Osteocyte (in vitro differentiated cells): Measurements from ENCODE around the gene GGT6. TPM values are rescaled to one million over a fixed set of nuclear protein-coding genes. Genes with fewer than 3 reads are reported as not detected.

Source experiments
- DNase-seq: peaks from one replicate; pipeline ENCODE4 v3.0.0; 2021; ENCODE audit warnings: mixed read lengths; ENCODE audit not compliant: unreplicated experiment; ENCODE audit errors: extremely low spot score
- H3K27ac Mint-ChIP-seq: one replicate; pipeline ENCODE4 v1.8.0; 2021; ENCODE audit warnings: mild to moderate bottlenecking, mixed read lengths; ENCODE audit not compliant: unreplicated experiment
- H3K27me3 Mint-ChIP-seq: one replicate; pipeline ENCODE4 v1.8.0; 2021; ENCODE audit warnings: mixed read lengths; ENCODE audit not compliant: unreplicated experiment
- H3K36me3 Mint-ChIP-seq: one replicate; pipeline ENCODE4 v1.8.0; 2021; ENCODE audit warnings: mixed read lengths; ENCODE audit not compliant: unreplicated experiment
- H3K4me1 Mint-ChIP-seq: one replicate; pipeline ENCODE4 v1.8.0; 2021; ENCODE audit warnings: mixed read lengths; ENCODE audit not compliant: unreplicated experiment
- H3K4me3 Mint-ChIP-seq: one replicate; pipeline ENCODE4 v1.8.0; 2021; ENCODE audit warnings: mild to moderate bottlenecking, moderate library complexity, mixed read lengths; ENCODE audit not compliant: unreplicated experiment
- H3K9me3 Mint-ChIP-seq: one replicate; pipeline ENCODE4 v1.8.0; 2021; ENCODE audit warnings: mixed read lengths; ENCODE audit not compliant: unreplicated experiment
- total RNA-seq: library from RNA; stranded (reverse); gene quantifications from 2 replicates; pipeline ENCODE4 v1.2.1, GENCODE V29; 2021
- TF ChIP-seq, protein P1 (sequence below): fragments of 200-600 bp; sonication (generic); IDR thresholded peaks from 2 replicates; pipeline ENCODE4 v1.5.0; 2021; ENCODE audit warnings: antibody characterized with exemption, mild to moderate bottlenecking, moderate library complexity

GGT6 gene
- total RNA-seq, 1 donor from 2014 or later: not detected

DNA sequence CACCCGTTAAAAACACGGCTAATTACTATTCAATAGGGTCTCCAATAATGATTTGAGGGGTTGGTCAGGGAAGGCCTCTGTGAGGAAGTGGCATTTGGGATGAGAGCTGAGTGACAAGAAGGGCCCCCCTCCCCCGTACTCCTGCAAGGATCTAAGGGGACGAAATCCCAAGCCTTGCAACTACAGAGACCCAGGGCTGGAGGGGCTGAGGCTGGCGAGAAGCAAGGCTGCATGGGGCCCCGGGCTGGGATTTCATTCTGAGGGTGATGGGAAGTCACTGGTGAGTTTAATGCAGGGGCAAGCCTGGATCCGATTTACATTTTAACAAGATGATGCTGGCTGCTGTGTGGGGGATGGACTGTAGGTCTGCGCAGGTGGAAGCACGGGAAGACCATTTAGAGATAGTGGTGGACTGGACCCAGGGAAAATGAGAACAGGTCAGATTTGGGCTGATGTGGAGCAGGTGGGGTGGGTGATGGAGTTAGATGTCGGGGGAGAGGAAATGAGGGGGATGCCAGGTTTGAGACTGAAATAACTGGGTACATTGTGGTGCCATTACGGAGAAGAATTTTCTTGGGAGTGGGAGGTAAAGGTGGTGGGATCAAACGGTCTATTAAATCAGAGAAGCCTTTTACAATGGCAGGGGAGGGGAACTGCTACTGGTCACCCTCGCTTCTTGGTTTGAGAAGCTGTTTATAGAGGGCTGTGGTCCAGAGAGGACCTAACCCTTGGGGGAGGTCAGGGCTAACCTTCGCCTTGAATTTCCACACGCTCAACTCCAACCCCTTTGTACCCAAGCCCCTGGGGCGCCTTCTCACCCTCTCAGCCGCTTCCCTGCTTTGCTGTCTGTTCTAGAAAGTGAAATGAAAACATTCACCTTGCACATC, 4.3 kb downstream of the GGT6 start:
- Mint-ChIP-seq H3K4me1 (peaks cover 25% of the 10 kb centered on the region), H3K4me3 (peak overlapping the region; percentile 91), H3K27me3 (peaks cover 3% of the 10 kb centered on the region), H3K36me3 (peaks cover 10% of the 10 kb centered on the region), H3K9me3 (no peaks in the 10 kb centered on the region), H3K27ac (peak overlapping the region; percentile 93)
- no peak for DNase-seq
- TF ChIP-seq, protein P1, sequence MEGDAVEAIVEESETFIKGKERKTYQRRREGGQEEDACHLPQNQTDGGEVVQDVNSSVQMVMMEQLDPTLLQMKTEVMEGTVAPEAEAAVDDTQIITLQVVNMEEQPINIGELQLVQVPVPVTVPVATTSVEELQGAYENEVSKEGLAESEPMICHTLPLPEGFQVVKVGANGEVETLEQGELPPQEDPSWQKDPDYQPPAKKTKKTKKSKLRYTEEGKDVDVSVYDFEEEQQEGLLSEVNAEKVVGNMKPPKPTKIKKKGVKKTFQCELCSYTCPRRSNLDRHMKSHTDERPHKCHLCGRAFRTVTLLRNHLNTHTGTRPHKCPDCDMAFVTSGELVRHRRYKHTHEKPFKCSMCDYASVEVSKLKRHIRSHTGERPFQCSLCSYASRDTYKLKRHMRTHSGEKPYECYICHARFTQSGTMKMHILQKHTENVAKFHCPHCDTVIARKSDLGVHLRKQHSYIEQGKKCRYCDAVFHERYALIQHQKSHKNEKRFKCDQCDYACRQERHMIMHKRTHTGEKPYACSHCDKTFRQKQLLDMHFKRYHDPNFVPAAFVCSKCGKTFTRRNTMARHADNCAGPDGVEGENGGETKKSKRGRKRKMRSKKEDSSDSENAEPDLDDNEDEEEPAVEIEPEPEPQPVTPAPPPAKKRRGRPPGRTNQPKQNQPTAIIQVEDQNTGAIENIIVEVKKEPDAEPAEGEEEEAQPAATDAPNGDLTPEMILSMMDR: no peak

DNA sequence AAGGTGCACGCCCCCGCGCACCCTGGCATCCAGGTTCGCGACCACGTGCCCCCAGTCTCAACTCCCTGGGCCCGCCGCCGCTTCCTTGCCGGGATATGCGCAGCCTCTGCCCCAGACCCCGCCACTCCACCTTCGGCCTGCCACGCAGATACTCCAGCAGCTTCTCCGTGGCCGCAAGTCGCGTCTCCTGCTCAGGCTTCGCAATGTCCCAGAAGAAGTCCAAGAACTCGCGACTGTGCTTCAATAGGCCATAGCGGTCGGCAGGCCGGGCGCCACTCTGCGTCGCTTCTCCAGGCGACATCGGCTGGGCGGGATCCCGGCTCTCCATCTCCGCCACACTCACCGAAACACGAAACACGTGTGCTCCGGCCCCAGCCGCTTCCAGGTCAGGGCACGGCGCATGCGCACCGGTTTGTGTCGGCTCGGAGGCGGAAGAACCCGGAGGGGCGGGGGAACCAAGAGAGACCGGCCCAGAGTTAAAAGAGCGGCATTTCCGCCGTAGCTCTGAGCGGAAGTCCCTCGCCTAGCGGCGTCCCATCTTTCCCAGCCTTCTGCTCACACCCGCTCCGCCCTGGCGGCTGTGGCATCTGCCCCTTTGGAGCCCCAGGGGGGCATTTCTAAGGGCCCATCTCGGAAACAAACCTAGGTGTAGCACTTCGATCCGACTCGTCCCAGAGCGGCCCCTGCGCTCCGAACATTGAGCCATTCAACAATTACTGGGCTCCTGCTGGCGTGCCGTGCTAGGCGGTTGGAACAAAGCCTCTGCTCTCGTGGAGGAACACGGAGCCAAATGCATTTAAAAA, 5.2 kb downstream of the GGT6 start, which contains the start of gene MYBBP1A:
Gene MYBBP1A, minus strand, starts transcription at position 388 of the 803 bp plus-strand sequence. Its CDS starts 60 bp downstream, at position 328.
- H3K4me1 Mint-ChIP-seq: peaks cover 25% of the 10 kb centered on the region
- H3K4me3 Mint-ChIP-seq: peak within 1 kb of the TSS; percentile 91
- no peaks in the 10 kb centered on the region for H3K27me3 Mint-ChIP-seq
- peak within 1 kb of the TSS; percentile 93 for H3K27ac Mint-ChIP-seq
- TF ChIP-seq, protein P1: peak; percentile 52
- DNase-seq: peak; percentile 99
- no peaks in the 10 kb centered on the region for H3K9me3 Mint-ChIP-seq
- peaks cover 14% of the 10 kb centered on the region for H3K36me3 Mint-ChIP-seq

GRCh38 chr17:4554441-4554996, 5.9 kb downstream of the GGT6 start:
- Mint-ChIP-seq H3K4me1 (peaks cover 25% of the 10 kb centered on the region), H3K4me3 (peak overlapping the region; percentile 91), H3K36me3 (peaks cover 18% of the 10 kb centered on the region), H3K9me3 (no peaks in the 10 kb centered on the region), H3K27me3 (no peaks in the 10 kb centered on the region), H3K27ac (peak overlapping the region; percentile 17)
- DNase-seq: no peak
- TF ChIP-seq, protein P1: no peak

DNA sequence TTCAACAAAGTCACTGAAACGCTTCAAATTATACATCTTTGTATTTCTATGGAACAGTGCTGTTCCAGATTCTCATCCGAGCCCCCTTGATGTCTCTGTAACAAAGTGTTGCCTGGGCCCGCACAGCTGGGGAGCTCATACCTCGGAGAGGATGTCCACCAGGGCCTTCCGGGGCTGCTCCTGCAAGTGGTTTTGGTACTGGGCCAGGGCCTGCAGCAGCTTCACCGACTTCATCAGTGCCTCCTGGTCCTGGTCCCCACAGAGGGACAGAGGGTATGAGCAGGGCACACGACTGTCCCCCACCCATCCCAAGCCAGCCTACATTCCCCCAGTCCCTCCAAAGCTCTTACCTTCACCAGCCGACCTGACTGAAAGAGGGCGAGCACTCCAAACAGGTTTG, 6.7 kb downstream of the GGT6 start:
- Mint-ChIP-seq H3K9me3 (no peaks in the 10 kb centered on the region), H3K27me3 (no peaks in the 10 kb centered on the region), H3K36me3 (peaks cover 18% of the 10 kb centered on the region), H3K4me1 (peaks cover 25% of the 10 kb centered on the region), H3K4me3 (peak overlapping the region; percentile 91), H3K27ac (no peak overlapping the region)
- no peak for DNase-seq
- TF ChIP-seq, protein P1: no peak
